SK-N-SH (cell line): Measurements from ENCODE around the gene SERPINI1. TPM values are rescaled to one million over a fixed set of nuclear protein-coding genes. Genes with fewer than 3 reads are reported as not detected.

ENCODE experiments used
- CTCF ChIA-PET: fragments of 300-600, 350-600 bp; formaldehyde crosslinking; extraction: SDS; loops from one replicate; lab custom pipeline; 2021; lab: Yijun Ruan, JAX
- POLR2A ChIA-PET: fragments of 350-600 bp; sonication (Branson Sonifier 250); formaldehyde crosslinking; extraction: SDS; loops from one replicate; lab custom pipeline; 2020; ENCODE audit warnings: antibody characterized with exemption, inconsistent platforms; lab: Yijun Ruan, JAX
- DNase-seq: peaks from one replicate; pipeline ENCODE4 v3.0.0; 2012
- H2AFZ ChIP-seq: fragments of 200-600 bp; sonication (generic); 2 replicates; pipeline ENCODE4 v1.8.1; 2016; ENCODE audit warnings: antibody characterized with exemption, mild to moderate bottlenecking, low read depth
- H3F3A ChIP-seq: fragments of 200-600 bp; sonication (generic); replicated peaks from 2 replicates; pipeline ENCODE3; 2016; ENCODE audit warnings: antibody characterized with exemption, mild to moderate bottlenecking; ENCODE audit not compliant: insufficient read depth
- H3K27ac ChIP-seq, 2 experiments: fragments of 200-500 bp in 1 of 2; fragments of 200-600 bp in 1 of 2; sonication (Bioruptor generic) in 1 of 2; sonication (generic), shearing (Covaris generic) in 1 of 2; 2 replicates each; pipeline versions ENCODE4 v1.5.1 to v1.6.1; 2014 to 2016; ENCODE audit warnings: low read depth in 2 of 2, inconsistent platforms in 1 of 2, low read length in 1 of 2, mild to moderate bottlenecking in 1 of 2, mixed read lengths in 1 of 2
- H3K27me3 ChIP-seq: fragments of 200-600 bp; sonication (generic), shearing (Covaris generic); 2 replicates; pipeline ENCODE4 v1.6.1; 2016; ENCODE audit warnings: mixed run types; ENCODE audit not compliant: insufficient read depth
- H3K36me3 ChIP-seq, 2 experiments: fragments of 200-500 bp in 1 of 2; fragments of 200-600 bp in 1 of 2; sonication (Bioruptor generic) in 1 of 2; sonication (generic) in 1 of 2; replicated peaks in 1 of 2; 2 replicates each; pipeline versions ENCODE3 to v1.5.1; 2014 to 2016; ENCODE audit warnings: low read length in 1 of 2, mild to moderate bottlenecking in 1 of 2; ENCODE audit not compliant: insufficient read depth in 2 of 2, control insufficient read depth in 1 of 2
- H3K4me1 ChIP-seq, 2 experiments: fragments of 200-500 bp in 1 of 2; fragments of 200-600 bp in 1 of 2; sonication (Bioruptor generic) in 1 of 2; sonication (generic), shearing (Covaris generic) in 1 of 2; 2 replicates each; pipeline versions ENCODE4 v1.5.1 to v1.6.1; 2014 to 2016; ENCODE audit warnings: low read depth in 1 of 2, low read length in 1 of 2, mixed run types in 1 of 2; ENCODE audit not compliant: insufficient read depth in 2 of 2, control insufficient read depth in 1 of 2
- H3K4me2 ChIP-seq: fragments of 200-600 bp; sonication (generic), shearing (Covaris generic); 2 replicates; pipeline ENCODE4 v1.6.1; 2017; ENCODE audit warnings: mixed run types
- H3K4me3 ChIP-seq, 2 experiments: fragments of 200-500 bp in 1 of 2; fragments of 200-600 bp in 1 of 2; sonication (Bioruptor generic) in 1 of 2; sonication (generic), shearing (Covaris generic) in 1 of 2; 2 replicates each; pipeline versions ENCODE4 v1.5.1 to v1.8.1; 2014 to 2016; ENCODE audit warnings: low read depth in 2 of 2, inconsistent platforms in 1 of 2, low read length in 1 of 2, mild to moderate bottlenecking in 1 of 2, mixed read lengths in 1 of 2, moderate library complexity in 1 of 2
- H3K79me2 ChIP-seq: fragments of 200-600 bp; sonication (generic); 2 replicates; pipeline ENCODE4 v1.8.1; 2017; ENCODE audit warnings: mild to moderate bottlenecking; ENCODE audit not compliant: insufficient read depth
- H3K9ac ChIP-seq: fragments of 200-600 bp; sonication (generic); 2 replicates; pipeline ENCODE4 v1.6.1; 2017; ENCODE audit warnings: mixed run types
- H3K9me2 ChIP-seq: fragments of 200-600 bp; sonication (generic); 2 replicates; pipeline ENCODE4 v1.6.1; 2017; ENCODE audit warnings: mixed run types
- H3K9me3 ChIP-seq: fragments of 200-600 bp; sonication (generic); 2 replicates; pipeline ENCODE4 v1.6.1; 2017; ENCODE audit warnings: mixed run types, mild to moderate bottlenecking, moderate library complexity
- H4K20me1 ChIP-seq: fragments of 200-600 bp; sonication (generic); 2 replicates; pipeline ENCODE4 v1.6.1; 2017; ENCODE audit warnings: mild to moderate bottlenecking, mixed run types; ENCODE audit not compliant: insufficient read depth
- CHD2 ChIP-seq: fragments of 150-350 bp; IDR thresholded peaks from 2 replicates; pipeline ENCODE4 v1.6.1; 2018; ENCODE audit warnings: low read length; ENCODE audit not compliant: partially characterized antibody
- EP300 ChIP-seq, 2 experiments: IDR thresholded peaks; 2 replicates each; pipeline versions ENCODE4 v1.4.0 to v1.6.1; 2012; ENCODE audit warnings: borderline replicate concordance in 1 of 2, low read depth in 1 of 2, low read length in 1 of 2
- FOXJ3 ChIP-seq: sonication (generic); formaldehyde crosslinking; IDR thresholded peaks from 2 replicates; pipeline ENCODE4 v1.5.1; 2020; ENCODE audit warnings: mild to moderate bottlenecking, missing genetic modification reagents
- FOXM1 ChIP-seq: IDR thresholded peaks from 2 replicates; pipeline ENCODE4 v1.4.0; 2012; ENCODE audit warnings: low read depth, mild to moderate bottlenecking
- GATA2 ChIP-seq: sonication (generic); formaldehyde crosslinking; IDR thresholded peaks from 2 replicates; pipeline ENCODE4 v1.5.0; 2020; ENCODE audit warnings: mild to moderate bottlenecking, missing genetic modification reagents
- JUND ChIP-seq: IDR thresholded peaks from 2 replicates; pipeline ENCODE4 v1.4.0; 2012
- MAX ChIP-seq: IDR thresholded peaks from 2 replicates; pipeline ENCODE4 v1.4.0; 2012; ENCODE audit warnings: low read depth
- NFIC ChIP-seq: IDR thresholded peaks from 2 replicates; pipeline ENCODE4 v1.4.0; 2012; ENCODE audit warnings: borderline replicate concordance
- PBX3 ChIP-seq: IDR thresholded peaks from 2 replicates; pipeline ENCODE4; 2012
- POLR2AphosphoS5 ChIP-seq: IDR thresholded peaks from 2 replicates; pipeline ENCODE4 v1.6.1; 2012; ENCODE audit warnings: low read depth, low read length
- RAD21 ChIP-seq: IDR thresholded peaks from 2 replicates; pipeline ENCODE4 v1.6.1; 2012; ENCODE audit warnings: mild to moderate bottlenecking, low read length
- REST ChIP-seq: IDR thresholded peaks from 2 replicates; pipeline ENCODE4 v1.6.1; 2012; ENCODE audit warnings: mild to moderate bottlenecking, low read depth, low read length, moderate library complexity
- RFX5 ChIP-seq: IDR thresholded peaks from 2 replicates; pipeline ENCODE4 v1.6.1; 2012; ENCODE audit warnings: mild to moderate bottlenecking, improper control_type of control experiment, low read length
- SMC3 ChIP-seq: IDR thresholded peaks from 2 replicates; pipeline ENCODE4 v1.6.1; 2012; ENCODE audit warnings: low read depth, low read length, improper control_type of control experiment
- TAF1 ChIP-seq: IDR thresholded peaks from 2 replicates; pipeline ENCODE4 v1.6.1; 2012; ENCODE audit warnings: low read depth, mild to moderate bottlenecking, low read length, moderate library complexity, borderline replicate concordance
- TCF12 ChIP-seq: IDR thresholded peaks from 2 replicates; pipeline ENCODE4 v1.4.0; 2012
- USF2 ChIP-seq: fragments of 150-350 bp; IDR thresholded peaks from 2 replicates; pipeline ENCODE4 v1.6.1; 2017; ENCODE audit warnings: antibody characterized with exemption, low read length, low read depth, borderline replicate concordance
- ZBTB33 ChIP-seq: IDR thresholded peaks from 2 replicates; pipeline ENCODE4 v1.4.0; 2012; ENCODE audit warnings: low read depth, borderline replicate concordance
- WGBS: methylation state at CpG from one replicate; pipeline ENCODE4 v1.1.6; 2017; ENCODE audit warnings: low lambda C conversion rate; 5-methylcytosine and 5-hydroxymethylcytosine counted together
- polyA plus RNA-seq, 3 experiments: library from polyadenylated mRNA; depleted of rRNA; stranded (reverse); fragments of >200 nt; gene quantifications; 2 replicates each; pipeline ENCODE4 v1.2.3, GENCODE V29; 2012

Gene SERPINI1
- polyA plus RNA-seq, 1 of the 3 experiments (the other 2 are of a cell fraction): 1.9 TPM

GRCh38 chr3:167839460-167840134 is 104.1 kb downstream of the SERPINI1 start:
- Histone ChIP-seq H4K20me1 (no peaks in the 10 kb centered on the region), H3K9ac (no peak overlapping the region), H3K4me3 (no peak overlapping the region), H2AFZ (no peak overlapping the region), H3K9me2 (no peaks in the 10 kb centered on the region), H3K4me1 (no peaks in the 10 kb centered on the region), H3K27ac (no peak overlapping the region), H3F3A (no peaks in the 10 kb centered on the region), H3K36me3 (no peaks in the 10 kb centered on the region), H3K4me2 (no peak overlapping the region), H3K79me2 (no peaks in the 10 kb centered on the region), H3K27me3 (no peaks in the 10 kb centered on the region), H3K9me3 (no peaks in the 10 kb centered on the region)
- no peak for DNase-seq
- CTCF ChIA-PET: interaction anchor here (1.2 kb wide), 1 partner anchor 25 kb away, joined by 3 read pairs; no protein-coding TSS in a partner anchor
- TF ChIP-seq ZBTB33: no peak
- TF ChIP-seq EP300 (IDR thresholded peaks at IDR 0.05; ENCODE audit: borderline replicate concordance in 1 of 2, low read depth in 1 of 2, low read length in 1 of 2): no peak
- no peak for TF ChIP-seq TCF12
- TF ChIP-seq NFIC: no peak
- TF ChIP-seq MAX: no peak
- no peak for TF ChIP-seq FOXM1
- TF ChIP-seq RFX5: no peak
- TF ChIP-seq JUND: no peak
- no peak for TF ChIP-seq REST
- no peak for TF ChIP-seq PBX3
- TF ChIP-seq CHD2: no peak
- TF ChIP-seq TAF1: no peak
- TF ChIP-seq FOXJ3 (CRISPR knock-in tag): no peak
- no peak for TF ChIP-seq USF2
- TF ChIP-seq GATA2 (CRISPR knock-in tag): no peak
- no peak for TF ChIP-seq RAD21
- no peak for TF ChIP-seq SMC3
- TF ChIP-seq POLR2AphosphoS5: no peak
- POLR2A ChIA-PET: no interaction called here
- 37% methylated on average over 4 of the region's 4 CpGs for WGBS
